GM21786 (cell line): Measurements from ENCODE around the gene ZNF793.

Experiments used
- ATAC-seq: cut with Tn5 transposase; IDR thresholded peaks from one replicate; pipeline ENCODE4 v1.9.1; 2021; ENCODE audit not compliant: unreplicated experiment

The ZNF793 gene

GRCh38 chr19:37564624-37565369 is 58.1 kb downstream of the ZNF793 start:
- no peak for ATAC-seq

- no peak for ATAC-seq
These were observed 58.6 kb downstream of the ZNF793 start for GRCh38 chr19:37565370-37565669.

GRCh38 chr19:37572203-37572602 is 65.5 kb downstream of the ZNF793 start:
- no peak for ATAC-seq

GRCh38 chr19:37583340-37583739 is 76.6 kb downstream of the ZNF793 start:
- no peak for ATAC-seq
